Measurements from ENCODE around the gene ADGRG1.

GRCh38 chr16:57697896-57698537, 69.6 kb downstream of the ADGRG1 start:
- TF ChIP-seq, protein P1, sequence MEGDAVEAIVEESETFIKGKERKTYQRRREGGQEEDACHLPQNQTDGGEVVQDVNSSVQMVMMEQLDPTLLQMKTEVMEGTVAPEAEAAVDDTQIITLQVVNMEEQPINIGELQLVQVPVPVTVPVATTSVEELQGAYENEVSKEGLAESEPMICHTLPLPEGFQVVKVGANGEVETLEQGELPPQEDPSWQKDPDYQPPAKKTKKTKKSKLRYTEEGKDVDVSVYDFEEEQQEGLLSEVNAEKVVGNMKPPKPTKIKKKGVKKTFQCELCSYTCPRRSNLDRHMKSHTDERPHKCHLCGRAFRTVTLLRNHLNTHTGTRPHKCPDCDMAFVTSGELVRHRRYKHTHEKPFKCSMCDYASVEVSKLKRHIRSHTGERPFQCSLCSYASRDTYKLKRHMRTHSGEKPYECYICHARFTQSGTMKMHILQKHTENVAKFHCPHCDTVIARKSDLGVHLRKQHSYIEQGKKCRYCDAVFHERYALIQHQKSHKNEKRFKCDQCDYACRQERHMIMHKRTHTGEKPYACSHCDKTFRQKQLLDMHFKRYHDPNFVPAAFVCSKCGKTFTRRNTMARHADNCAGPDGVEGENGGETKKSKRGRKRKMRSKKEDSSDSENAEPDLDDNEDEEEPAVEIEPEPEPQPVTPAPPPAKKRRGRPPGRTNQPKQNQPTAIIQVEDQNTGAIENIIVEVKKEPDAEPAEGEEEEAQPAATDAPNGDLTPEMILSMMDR (IDR thresholded peaks at IDR 0.05): no peak
- no peak for TF ChIP-seq POLR2AphosphoS5 (IDR thresholded peaks at IDR 0.05; ENCODE audit: low read depth, low read length)
- TF ChIP-seq, protein P2, sequence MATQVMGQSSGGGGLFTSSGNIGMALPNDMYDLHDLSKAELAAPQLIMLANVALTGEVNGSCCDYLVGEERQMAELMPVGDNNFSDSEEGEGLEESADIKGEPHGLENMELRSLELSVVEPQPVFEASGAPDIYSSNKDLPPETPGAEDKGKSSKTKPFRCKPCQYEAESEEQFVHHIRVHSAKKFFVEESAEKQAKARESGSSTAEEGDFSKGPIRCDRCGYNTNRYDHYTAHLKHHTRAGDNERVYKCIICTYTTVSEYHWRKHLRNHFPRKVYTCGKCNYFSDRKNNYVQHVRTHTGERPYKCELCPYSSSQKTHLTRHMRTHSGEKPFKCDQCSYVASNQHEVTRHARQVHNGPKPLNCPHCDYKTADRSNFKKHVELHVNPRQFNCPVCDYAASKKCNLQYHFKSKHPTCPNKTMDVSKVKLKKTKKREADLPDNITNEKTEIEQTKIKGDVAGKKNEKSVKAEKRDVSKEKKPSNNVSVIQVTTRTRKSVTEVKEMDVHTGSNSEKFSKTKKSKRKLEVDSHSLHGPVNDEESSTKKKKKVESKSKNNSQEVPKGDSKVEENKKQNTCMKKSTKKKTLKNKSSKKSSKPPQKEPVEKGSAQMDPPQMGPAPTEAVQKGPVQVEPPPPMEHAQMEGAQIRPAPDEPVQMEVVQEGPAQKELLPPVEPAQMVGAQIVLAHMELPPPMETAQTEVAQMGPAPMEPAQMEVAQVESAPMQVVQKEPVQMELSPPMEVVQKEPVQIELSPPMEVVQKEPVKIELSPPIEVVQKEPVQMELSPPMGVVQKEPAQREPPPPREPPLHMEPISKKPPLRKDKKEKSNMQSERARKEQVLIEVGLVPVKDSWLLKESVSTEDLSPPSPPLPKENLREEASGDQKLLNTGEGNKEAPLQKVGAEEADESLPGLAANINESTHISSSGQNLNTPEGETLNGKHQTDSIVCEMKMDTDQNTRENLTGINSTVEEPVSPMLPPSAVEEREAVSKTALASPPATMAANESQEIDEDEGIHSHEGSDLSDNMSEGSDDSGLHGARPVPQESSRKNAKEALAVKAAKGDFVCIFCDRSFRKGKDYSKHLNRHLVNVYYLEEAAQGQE (IDR thresholded peaks at IDR 0.05; ENCODE audit: insufficient read depth in 1 of 2, low read depth in 2 of 2, low read length in 1 of 2): no peak
